Measurements from ENCODE around the gene ADAM12.

Gene ADAM12

DNA sequence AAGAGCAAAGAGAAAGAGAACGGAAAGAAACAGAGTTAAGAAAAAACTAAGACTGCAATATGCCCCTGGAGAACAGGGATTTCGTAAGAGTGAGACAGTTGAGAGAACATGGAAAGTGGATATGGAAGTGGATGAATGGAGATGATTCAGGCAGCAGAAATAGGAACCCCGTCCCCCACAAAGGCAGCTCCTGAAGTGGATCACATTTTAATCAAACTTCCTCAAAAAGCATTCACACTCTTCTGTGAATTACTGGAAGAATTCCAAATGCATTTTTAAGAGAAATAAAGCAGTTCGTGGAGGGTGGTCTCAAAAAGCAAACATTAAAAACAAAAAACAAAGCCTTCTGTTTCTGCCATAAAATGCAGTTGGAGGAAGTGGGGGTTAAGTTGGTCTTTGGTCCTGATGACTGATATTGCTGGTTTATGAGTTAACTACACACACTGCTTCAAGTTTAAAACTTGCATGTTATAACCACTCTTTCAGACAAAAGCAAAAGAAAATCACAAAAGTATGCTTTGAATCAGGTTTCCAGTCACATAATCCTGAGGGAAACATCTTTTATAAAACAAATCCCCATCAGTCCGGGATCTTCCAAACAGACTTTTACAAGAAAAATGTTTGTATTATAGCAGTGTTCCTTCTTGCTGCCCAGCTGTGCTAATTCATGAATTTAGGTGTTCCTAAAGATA lies 277.6 kb downstream of the ADAM12 start:
- Histone ChIP-seq H3K36me3 (ENCODE audit: control insufficient read depth in 1 of 2, insufficient read depth in 2 of 2, low read length in 2 of 2) (no peaks in the 10 kb centered on the region), H3K27me3 (ENCODE audit: control insufficient read depth in 1 of 2, insufficient read depth in 2 of 2, low read length in 2 of 2) (no peaks in the 10 kb centered on the region), H3K4me3 (ENCODE audit: low read depth in 1 of 2, low read length in 2 of 2) (no peak overlapping the region), H3K9me3 (ENCODE audit: control insufficient read depth in 1 of 2, low read length in 2 of 2) (no peaks in the 10 kb centered on the region), H3K9ac (ENCODE audit: low read depth in 1 of 2, low read length in 2 of 2) (no peak overlapping the region), H3K4me1 (ENCODE audit: control insufficient read depth in 1 of 2, insufficient read depth in 2 of 2, low read length in 2 of 2) (no peaks in the 10 kb centered on the region), H3K27ac (ENCODE audit: low read depth, low read length) (no peak overlapping the region)

DNA sequence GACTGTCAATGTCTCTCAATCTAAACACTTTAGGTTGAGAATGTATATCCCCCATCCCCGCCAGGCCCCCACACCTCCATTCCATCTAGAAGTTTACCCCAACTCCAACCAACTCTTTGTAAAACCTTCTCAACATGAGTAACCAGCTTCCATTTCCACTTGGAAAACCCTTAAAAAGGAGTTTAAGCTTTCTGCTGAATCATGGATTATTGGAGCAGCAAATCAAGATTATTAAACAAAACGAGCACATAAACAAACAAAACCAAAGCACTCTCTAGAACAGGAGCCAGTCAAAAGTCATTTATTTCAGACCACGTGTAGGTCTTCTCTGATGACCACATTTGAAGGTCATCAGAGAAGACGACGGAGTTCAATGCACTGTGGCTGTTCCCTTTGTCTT lies 278.4 kb downstream of the ADAM12 start:
- H3K4me3 ChIP-seq (ENCODE audit: low read depth in 1 of 2, low read length in 2 of 2): no peak overlapping the region
- no peaks in the 10 kb centered on the region for H3K9me3 ChIP-seq (ENCODE audit: control insufficient read depth in 1 of 2, low read length in 2 of 2)
- H3K27me3 ChIP-seq (ENCODE audit: control insufficient read depth in 1 of 2, insufficient read depth in 2 of 2, low read length in 2 of 2): no peaks in the 10 kb centered on the region
- no peaks in the 10 kb centered on the region for H3K36me3 ChIP-seq (ENCODE audit: control insufficient read depth in 1 of 2, insufficient read depth in 2 of 2, low read length in 2 of 2)
- no peak overlapping the region for H3K9ac ChIP-seq (ENCODE audit: low read depth in 1 of 2, low read length in 2 of 2)
- no peaks in the 10 kb centered on the region for H3K4me1 ChIP-seq (ENCODE audit: control insufficient read depth in 1 of 2, insufficient read depth in 2 of 2, low read length in 2 of 2)
- H3K27ac ChIP-seq (ENCODE audit: low read depth, low read length): no peak overlapping the region

DNA sequence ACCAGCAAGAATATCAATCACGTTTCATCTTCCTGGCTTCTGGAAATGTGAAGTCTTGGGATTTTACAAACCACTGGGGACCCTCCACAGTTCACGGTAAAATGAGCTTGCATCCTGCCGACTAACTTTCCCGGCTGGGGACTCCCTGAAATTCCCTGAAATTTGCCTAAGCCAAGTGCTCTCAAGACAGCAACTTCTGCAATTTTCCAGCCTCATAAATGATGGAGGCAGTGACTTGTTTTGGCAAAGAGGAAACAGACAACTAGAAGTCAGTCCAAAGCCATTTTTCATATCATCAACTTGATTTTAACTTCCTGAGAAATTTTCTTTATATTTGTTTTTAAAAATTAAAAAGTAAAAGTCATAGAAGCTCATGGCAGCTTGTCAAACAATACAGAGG lies 279.6 kb downstream of the ADAM12 start:
- H3K4me3 ChIP-seq (ENCODE audit: low read depth in 1 of 2, low read length in 2 of 2): no peak overlapping the region
- H3K27ac ChIP-seq (ENCODE audit: low read depth, low read length): no peak overlapping the region
- H3K9me3 ChIP-seq (ENCODE audit: control insufficient read depth in 1 of 2, low read length in 2 of 2): no peaks in the 10 kb centered on the region
- H3K36me3 ChIP-seq (ENCODE audit: control insufficient read depth in 1 of 2, insufficient read depth in 2 of 2, low read length in 2 of 2): no peaks in the 10 kb centered on the region
- no peaks in the 10 kb centered on the region for H3K4me1 ChIP-seq (ENCODE audit: control insufficient read depth in 1 of 2, insufficient read depth in 2 of 2, low read length in 2 of 2)
- H3K27me3 ChIP-seq (ENCODE audit: control insufficient read depth in 1 of 2, insufficient read depth in 2 of 2, low read length in 2 of 2): no peaks in the 10 kb centered on the region
- no peak overlapping the region for H3K9ac ChIP-seq (ENCODE audit: low read depth in 1 of 2, low read length in 2 of 2)

DNA sequence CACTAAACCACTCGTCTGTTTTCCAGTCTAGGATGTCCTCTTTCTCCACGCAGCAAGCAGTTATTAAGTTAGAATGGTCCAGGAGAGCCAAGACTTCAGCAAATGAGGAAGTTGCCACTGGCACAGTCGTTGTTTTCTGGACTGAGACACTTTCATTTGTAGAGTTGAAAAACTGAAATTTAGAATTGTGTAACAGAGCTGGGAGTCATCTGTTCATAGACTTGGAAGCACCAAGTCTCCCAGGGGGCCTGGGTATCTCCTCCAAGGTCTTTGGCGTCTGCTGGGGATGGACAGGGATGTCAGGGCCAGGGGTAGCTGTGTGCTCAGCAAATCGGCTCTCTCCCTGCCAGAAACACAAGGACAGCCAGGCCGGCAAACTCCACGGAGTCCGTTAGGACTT lies 283.5 kb downstream of the ADAM12 start:
- no peaks in the 10 kb centered on the region for H3K4me1 ChIP-seq (ENCODE audit: control insufficient read depth in 1 of 2, insufficient read depth in 2 of 2, low read length in 2 of 2)
- H3K27ac ChIP-seq (ENCODE audit: low read depth, low read length): no peak overlapping the region
- no peaks in the 10 kb centered on the region for H3K36me3 ChIP-seq (ENCODE audit: control insufficient read depth in 1 of 2, insufficient read depth in 2 of 2, low read length in 2 of 2)
- H3K4me3 ChIP-seq (ENCODE audit: low read depth in 1 of 2, low read length in 2 of 2): no peak overlapping the region
- H3K9me3 ChIP-seq (ENCODE audit: control insufficient read depth in 1 of 2, low read length in 2 of 2): no peaks in the 10 kb centered on the region
- H3K9ac ChIP-seq (ENCODE audit: low read depth in 1 of 2, low read length in 2 of 2): no peak overlapping the region
- no peaks in the 10 kb centered on the region for H3K27me3 ChIP-seq (ENCODE audit: control insufficient read depth in 1 of 2, insufficient read depth in 2 of 2, low read length in 2 of 2)

DNA sequence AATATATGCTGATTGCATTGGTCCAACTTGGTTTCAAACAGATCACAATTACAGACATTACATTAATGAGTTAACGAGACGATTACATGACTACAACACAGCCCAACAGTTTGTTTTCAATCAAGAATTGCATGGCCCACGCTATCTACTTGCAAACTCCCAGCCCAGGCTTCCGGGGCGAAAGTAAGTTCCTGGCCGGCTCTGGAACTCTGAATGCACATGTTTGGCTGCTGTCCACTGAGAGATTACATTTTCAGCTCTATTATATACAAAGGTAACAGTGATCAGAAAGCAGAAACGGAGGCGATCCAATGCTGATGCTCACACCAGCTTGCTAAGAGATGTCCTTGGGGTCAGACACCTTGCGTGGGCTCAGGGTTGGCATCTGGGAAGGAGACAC lies 285.6 kb downstream of the ADAM12 start:
- no peak overlapping the region for H3K4me3 ChIP-seq (ENCODE audit: low read depth in 1 of 2, low read length in 2 of 2)
- no peak overlapping the region for H3K27ac ChIP-seq (ENCODE audit: low read depth, low read length)

DNA sequence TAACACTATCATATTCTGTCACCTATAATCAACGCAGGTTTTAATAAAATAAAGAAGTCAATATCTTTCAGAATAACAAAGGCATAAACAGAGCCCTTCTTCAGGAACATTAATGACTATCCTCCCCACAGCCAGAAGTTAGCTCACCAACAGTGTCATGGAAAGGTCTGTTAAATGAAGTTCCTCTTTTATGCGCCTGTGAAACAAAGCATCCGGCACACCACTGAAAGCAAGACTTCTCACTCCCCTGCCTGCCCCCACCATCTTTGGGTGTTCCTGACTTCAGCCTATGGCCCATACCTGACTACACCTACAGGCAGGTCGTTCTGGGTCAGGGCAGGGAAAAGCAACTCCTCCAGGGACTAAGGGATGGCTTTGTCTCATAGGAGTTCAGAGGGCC lies 286.5 kb downstream of the ADAM12 start:
- H3K27me3 ChIP-seq (ENCODE audit: control insufficient read depth in 1 of 2, insufficient read depth in 2 of 2, low read length in 2 of 2): no peaks in the 10 kb centered on the region
- no peaks in the 10 kb centered on the region for H3K9me3 ChIP-seq (ENCODE audit: control insufficient read depth in 1 of 2, low read length in 2 of 2)

More for the DNA sequence above, 285.6 kb downstream of the ADAM12 start:
- Histone ChIP-seq H3K36me3 (ENCODE audit: control insufficient read depth in 1 of 2, insufficient read depth in 2 of 2, low read length in 2 of 2) (no peaks in the 10 kb centered on the region), H3K27me3 (ENCODE audit: control insufficient read depth in 1 of 2, insufficient read depth in 2 of 2, low read length in 2 of 2) (no peaks in the 10 kb centered on the region), H3K4me1 (ENCODE audit: control insufficient read depth in 1 of 2, insufficient read depth in 2 of 2, low read length in 2 of 2) (no peaks in the 10 kb centered on the region), H3K9me3 (ENCODE audit: control insufficient read depth in 1 of 2, low read length in 2 of 2) (no peaks in the 10 kb centered on the region), H3K9ac (ENCODE audit: low read depth in 1 of 2, low read length in 2 of 2) (no peak overlapping the region)

DNA sequence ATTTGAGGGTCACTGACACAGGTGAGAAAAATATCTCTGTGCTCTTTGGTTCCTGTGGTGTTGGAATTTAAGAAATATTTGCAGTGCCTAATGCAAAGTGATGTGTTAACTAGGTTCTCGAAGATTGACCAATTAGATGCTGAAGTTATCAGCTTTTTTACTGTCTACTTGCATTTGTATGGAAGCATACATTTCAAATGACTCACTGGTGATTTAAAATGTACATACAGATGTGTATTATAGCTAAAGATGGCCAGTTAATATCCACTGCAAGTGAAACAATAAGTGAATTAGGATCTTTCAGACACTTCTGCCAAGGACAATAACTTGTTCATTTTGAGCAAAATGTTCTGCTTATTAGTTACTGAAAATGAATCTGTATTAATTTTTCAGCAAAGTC lies 287.0 kb downstream of the ADAM12 start:
- Histone ChIP-seq H3K36me3 (ENCODE audit: control insufficient read depth in 1 of 2, insufficient read depth in 2 of 2, low read length in 2 of 2) (no peaks in the 10 kb centered on the region), H3K9me3 (ENCODE audit: control insufficient read depth in 1 of 2, low read length in 2 of 2) (no peaks in the 10 kb centered on the region), H3K9ac (ENCODE audit: low read depth in 1 of 2, low read length in 2 of 2) (no peak overlapping the region), H3K27me3 (ENCODE audit: control insufficient read depth in 1 of 2, insufficient read depth in 2 of 2, low read length in 2 of 2) (no peaks in the 10 kb centered on the region), H3K27ac (ENCODE audit: low read depth, low read length) (no peak overlapping the region), H3K4me3 (ENCODE audit: low read depth in 1 of 2, low read length in 2 of 2) (no peak overlapping the region), H3K4me1 (ENCODE audit: control insufficient read depth in 1 of 2, insufficient read depth in 2 of 2, low read length in 2 of 2) (no peaks in the 10 kb centered on the region)

More for the DNA sequence above, 286.5 kb downstream of the ADAM12 start:
- H3K27ac ChIP-seq (ENCODE audit: low read depth, low read length): no peak overlapping the region
- no peak overlapping the region for H3K9ac ChIP-seq (ENCODE audit: low read depth in 1 of 2, low read length in 2 of 2)
- H3K4me1 ChIP-seq (ENCODE audit: control insufficient read depth in 1 of 2, insufficient read depth in 2 of 2, low read length in 2 of 2): no peaks in the 10 kb centered on the region
- H3K4me3 ChIP-seq (ENCODE audit: low read depth in 1 of 2, low read length in 2 of 2): no peak overlapping the region
- no peaks in the 10 kb centered on the region for H3K36me3 ChIP-seq (ENCODE audit: control insufficient read depth in 1 of 2, insufficient read depth in 2 of 2, low read length in 2 of 2)

DNA sequence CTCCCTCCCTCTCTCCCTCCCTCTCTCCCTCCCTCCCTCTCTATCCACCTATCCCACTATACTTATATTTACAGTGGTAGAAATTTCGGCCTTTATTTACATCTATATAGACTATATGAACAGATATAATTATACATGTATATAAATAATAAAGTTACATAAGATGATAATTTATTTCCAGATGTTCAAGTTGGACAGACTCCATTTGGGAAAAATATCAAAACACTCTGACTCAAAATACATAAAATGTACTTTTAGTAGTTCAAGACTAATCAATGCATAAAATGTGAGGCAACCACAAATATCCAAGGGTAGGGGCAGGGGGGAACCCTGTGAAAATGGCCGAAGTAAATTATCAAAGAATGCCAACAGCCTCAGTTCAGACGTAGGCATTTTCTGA lies 288.9 kb downstream of the ADAM12 start:
- no peaks in the 10 kb centered on the region for H3K4me1 ChIP-seq (ENCODE audit: control insufficient read depth in 1 of 2, insufficient read depth in 2 of 2, low read length in 2 of 2)
- no peaks in the 10 kb centered on the region for H3K9me3 ChIP-seq (ENCODE audit: control insufficient read depth in 1 of 2, low read length in 2 of 2)
- H3K9ac ChIP-seq (ENCODE audit: low read depth in 1 of 2, low read length in 2 of 2): no peak overlapping the region
- no peaks in the 10 kb centered on the region for H3K27me3 ChIP-seq (ENCODE audit: control insufficient read depth in 1 of 2, insufficient read depth in 2 of 2, low read length in 2 of 2)
- no peak overlapping the region for H3K4me3 ChIP-seq (ENCODE audit: low read depth in 1 of 2, low read length in 2 of 2)
- H3K27ac ChIP-seq (ENCODE audit: low read depth, low read length): no peak overlapping the region
- H3K36me3 ChIP-seq (ENCODE audit: control insufficient read depth in 1 of 2, insufficient read depth in 2 of 2, low read length in 2 of 2): no peaks in the 10 kb centered on the region

DNA sequence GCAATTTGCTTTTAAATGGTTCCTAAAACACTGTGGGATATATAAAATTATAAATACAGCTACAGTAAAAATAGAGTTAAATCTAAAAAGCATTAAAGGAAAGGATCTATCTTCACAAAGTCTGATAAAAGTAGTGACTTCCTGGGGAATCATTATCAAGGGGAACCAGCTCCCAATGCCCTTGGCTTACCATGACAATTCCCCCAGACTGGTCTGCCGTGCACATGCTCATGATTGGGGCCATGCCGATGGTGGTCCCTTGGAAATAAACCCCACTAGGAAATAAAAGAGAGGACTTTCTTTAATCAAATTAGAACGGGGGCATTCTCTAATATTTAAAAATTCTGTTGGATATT lies 290.1 kb downstream of the ADAM12 start:
- Histone ChIP-seq H3K9me3 (ENCODE audit: control insufficient read depth in 1 of 2, low read length in 2 of 2) (no peaks in the 10 kb centered on the region), H3K36me3 (ENCODE audit: control insufficient read depth in 1 of 2, insufficient read depth in 2 of 2, low read length in 2 of 2) (no peaks in the 10 kb centered on the region), H3K9ac (ENCODE audit: low read depth in 1 of 2, low read length in 2 of 2) (no peak overlapping the region), H3K27me3 (ENCODE audit: control insufficient read depth in 1 of 2, insufficient read depth in 2 of 2, low read length in 2 of 2) (no peaks in the 10 kb centered on the region), H3K27ac (ENCODE audit: low read depth, low read length) (no peak overlapping the region), H3K4me3 (ENCODE audit: low read depth in 1 of 2, low read length in 2 of 2) (no peak overlapping the region), H3K4me1 (ENCODE audit: control insufficient read depth in 1 of 2, insufficient read depth in 2 of 2, low read length in 2 of 2) (no peaks in the 10 kb centered on the region)

DNA sequence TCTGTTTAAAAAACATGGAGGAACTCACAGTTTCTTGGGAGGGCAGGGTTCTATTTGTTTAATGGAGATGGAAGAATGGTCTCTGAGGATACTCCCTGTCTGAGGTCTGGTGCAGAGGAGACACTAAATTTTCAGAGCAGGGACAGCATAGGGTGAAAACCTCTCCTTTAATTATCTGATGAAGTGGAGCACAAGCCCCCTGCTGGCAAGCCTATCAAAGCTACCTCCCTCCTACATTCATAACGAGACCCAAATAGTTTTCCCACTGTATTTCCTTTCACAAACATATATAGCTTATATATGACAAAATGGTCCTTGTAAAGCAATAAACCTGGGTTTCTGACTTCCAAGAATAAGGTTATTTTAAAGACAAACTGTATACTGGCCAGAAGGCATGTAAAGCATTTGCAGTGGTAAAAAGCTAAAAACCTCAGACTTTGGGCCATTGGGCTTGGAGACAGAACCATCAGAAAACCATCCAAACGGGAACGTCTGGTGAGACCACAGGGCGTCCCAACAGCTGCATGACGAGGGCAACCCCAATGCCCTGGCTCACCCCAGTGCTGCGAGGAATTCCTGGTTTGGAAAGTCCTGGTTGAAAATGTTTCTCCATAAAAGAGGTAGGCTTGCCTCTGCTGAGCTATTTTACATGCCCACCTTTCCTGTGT lies 290.6 kb downstream of the ADAM12 start:
- Histone ChIP-seq H3K27me3 (ENCODE audit: control insufficient read depth in 1 of 2, insufficient read depth in 2 of 2, low read length in 2 of 2) (no peaks in the 10 kb centered on the region), H3K4me1 (ENCODE audit: control insufficient read depth in 1 of 2, insufficient read depth in 2 of 2, low read length in 2 of 2) (no peaks in the 10 kb centered on the region), H3K9me3 (ENCODE audit: control insufficient read depth in 1 of 2, low read length in 2 of 2) (no peaks in the 10 kb centered on the region), H3K27ac (ENCODE audit: low read depth, low read length) (no peak overlapping the region), H3K36me3 (ENCODE audit: control insufficient read depth in 1 of 2, insufficient read depth in 2 of 2, low read length in 2 of 2) (no peaks in the 10 kb centered on the region), H3K4me3 (ENCODE audit: low read depth in 1 of 2, low read length in 2 of 2) (no peak overlapping the region), H3K9ac (ENCODE audit: low read depth in 1 of 2, low read length in 2 of 2) (no peak overlapping the region)
